ENCODE results near the gene OAS1.

Gene OAS1

DNA sequence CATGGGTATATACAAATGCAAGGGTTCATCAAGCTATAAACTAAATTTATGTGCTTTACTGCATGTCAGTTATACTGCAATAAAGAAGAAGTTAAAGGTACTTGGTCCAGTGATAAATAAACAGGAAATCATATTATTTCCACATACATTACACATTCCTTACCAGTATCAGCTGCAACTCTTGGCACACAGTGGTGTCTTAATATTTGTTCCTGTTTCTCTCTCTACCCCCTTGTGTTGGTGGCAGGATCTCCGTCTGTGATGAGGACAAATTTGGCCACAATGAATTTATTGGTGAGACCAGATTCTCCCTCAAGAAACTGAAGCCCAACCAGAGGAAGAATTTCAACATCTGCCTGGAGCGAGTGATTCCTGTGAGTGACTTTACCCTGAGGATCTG lies 19.2 kb upstream of the OAS1 start:
- no peak overlapping the region for H3K4me3 ChIP-seq (ENCODE audit: low read length)
- H3K36me3 ChIP-seq (ENCODE audit: control insufficient read depth, low read length): no peaks in the 10 kb centered on the region
- no peaks in the 10 kb centered on the region for H3K79me2 ChIP-seq (ENCODE audit: control insufficient read depth, low read length)
- H3K4me2 ChIP-seq (ENCODE audit: low read length): no peak overlapping the region
- no peaks in the 10 kb centered on the region for H3F3A ChIP-seq (ENCODE audit: control insufficient read depth, insufficient read depth)
- no peaks in the 10 kb centered on the region for H3K4me1 ChIP-seq (ENCODE audit: control insufficient read depth, low read length)
- no peak overlapping the region for H3K27ac ChIP-seq (ENCODE audit: low read depth, low read length)
- H3K9me2 ChIP-seq (replicated peaks; ENCODE audit: control insufficient read depth, low read length): no peaks in the 10 kb centered on the region
- no peaks in the 10 kb centered on the region for H3K9me3 ChIP-seq (ENCODE audit: control insufficient read depth, insufficient read depth, low read length)
- H4K20me1 ChIP-seq (ENCODE audit: control insufficient read depth, insufficient read depth, low read depth, low read length): no peaks in the 10 kb centered on the region
- TF ChIP-seq EZH2phosphoT487 (IDR thresholded peaks at IDR 0.05; ENCODE audit: borderline replicate concordance, low read length): no peak
- TF ChIP-seq, protein P1, sequence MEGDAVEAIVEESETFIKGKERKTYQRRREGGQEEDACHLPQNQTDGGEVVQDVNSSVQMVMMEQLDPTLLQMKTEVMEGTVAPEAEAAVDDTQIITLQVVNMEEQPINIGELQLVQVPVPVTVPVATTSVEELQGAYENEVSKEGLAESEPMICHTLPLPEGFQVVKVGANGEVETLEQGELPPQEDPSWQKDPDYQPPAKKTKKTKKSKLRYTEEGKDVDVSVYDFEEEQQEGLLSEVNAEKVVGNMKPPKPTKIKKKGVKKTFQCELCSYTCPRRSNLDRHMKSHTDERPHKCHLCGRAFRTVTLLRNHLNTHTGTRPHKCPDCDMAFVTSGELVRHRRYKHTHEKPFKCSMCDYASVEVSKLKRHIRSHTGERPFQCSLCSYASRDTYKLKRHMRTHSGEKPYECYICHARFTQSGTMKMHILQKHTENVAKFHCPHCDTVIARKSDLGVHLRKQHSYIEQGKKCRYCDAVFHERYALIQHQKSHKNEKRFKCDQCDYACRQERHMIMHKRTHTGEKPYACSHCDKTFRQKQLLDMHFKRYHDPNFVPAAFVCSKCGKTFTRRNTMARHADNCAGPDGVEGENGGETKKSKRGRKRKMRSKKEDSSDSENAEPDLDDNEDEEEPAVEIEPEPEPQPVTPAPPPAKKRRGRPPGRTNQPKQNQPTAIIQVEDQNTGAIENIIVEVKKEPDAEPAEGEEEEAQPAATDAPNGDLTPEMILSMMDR (IDR thresholded peaks at IDR 0.05; ENCODE audit: low read depth, low read length, poor library complexity, severe bottlenecking): no peak
- peaks cover 23% of the 10 kb centered on the region; the same call in 1 of the 2 replicates for H3K27me3 ChIP-seq (ENCODE audit: control insufficient read depth, low read length)

- H3K79me2 ChIP-seq (ENCODE audit: control insufficient read depth, low read length): no peaks in the 10 kb centered on the region
- no peak overlapping the region for H3K4me3 ChIP-seq (ENCODE audit: low read length)
- H3F3A ChIP-seq (ENCODE audit: control insufficient read depth, insufficient read depth): no peaks in the 10 kb centered on the region
- no peaks in the 10 kb centered on the region for H4K20me1 ChIP-seq (ENCODE audit: control insufficient read depth, insufficient read depth, low read depth, low read length)
- TF ChIP-seq, protein P1 (IDR thresholded peaks at IDR 0.05; ENCODE audit: low read depth, low read length, poor library complexity, severe bottlenecking): no peak
- TF ChIP-seq EZH2phosphoT487 (IDR thresholded peaks at IDR 0.05; ENCODE audit: borderline replicate concordance, low read length): no peak
- no peaks in the 10 kb centered on the region for H3K9me2 ChIP-seq (replicated peaks; ENCODE audit: control insufficient read depth, low read length)
- no peaks in the 10 kb centered on the region for H3K36me3 ChIP-seq (ENCODE audit: control insufficient read depth, low read length)
- no peak overlapping the region for H3K4me2 ChIP-seq (ENCODE audit: low read length)
- H3K27ac ChIP-seq (ENCODE audit: low read depth, low read length): no peak overlapping the region
- no peaks in the 10 kb centered on the region for H3K9me3 ChIP-seq (ENCODE audit: control insufficient read depth, insufficient read depth, low read length)
- no peaks in the 10 kb centered on the region for H3K4me1 ChIP-seq (ENCODE audit: control insufficient read depth, low read length)
- H3K27me3 ChIP-seq (ENCODE audit: control insufficient read depth, low read length): peaks cover 9% of the 10 kb centered on the region; the same call in 1 of the 2 replicates
Observed at GRCh38 chr12:112891093-112892024, 15.4 kb upstream of the OAS1 start.

- Histone ChIP-seq H3F3A (ENCODE audit: control insufficient read depth, insufficient read depth) (no peaks in the 10 kb centered on the region), H3K4me3 (ENCODE audit: low read length) (no peak overlapping the region), H3K4me1 (ENCODE audit: control insufficient read depth, low read length) (no peaks in the 10 kb centered on the region), H3K27ac (ENCODE audit: low read depth, low read length) (no peak overlapping the region), H4K20me1 (ENCODE audit: control insufficient read depth, insufficient read depth, low read depth, low read length) (no peaks in the 10 kb centered on the region), H3K36me3 (ENCODE audit: control insufficient read depth, low read length) (no peaks in the 10 kb centered on the region), H3K79me2 (ENCODE audit: control insufficient read depth, low read length) (no peaks in the 10 kb centered on the region), H3K9me3 (ENCODE audit: control insufficient read depth, insufficient read depth, low read length) (no peaks in the 10 kb centered on the region), H3K9me2 (replicated peaks; ENCODE audit: control insufficient read depth, low read length) (no peaks in the 10 kb centered on the region), H3K27me3 (ENCODE audit: control insufficient read depth, low read length) (peaks cover 17% of the 10 kb centered on the region; the same call in 1 of the 2 replicates), H3K4me2 (ENCODE audit: low read length) (no peak overlapping the region)
- TF ChIP-seq, protein P1 (IDR thresholded peaks at IDR 0.05; ENCODE audit: low read depth, low read length, poor library complexity, severe bottlenecking): no peak
- no peak for TF ChIP-seq EZH2phosphoT487 (IDR thresholded peaks at IDR 0.05; ENCODE audit: borderline replicate concordance, low read length)
Observed at GRCh38 chr12:112892856-112893255, 13.9 kb upstream of the OAS1 start.

Measured in DOHH2 (cell line).